ENCODE results near the gene DDX51.

DNA sequence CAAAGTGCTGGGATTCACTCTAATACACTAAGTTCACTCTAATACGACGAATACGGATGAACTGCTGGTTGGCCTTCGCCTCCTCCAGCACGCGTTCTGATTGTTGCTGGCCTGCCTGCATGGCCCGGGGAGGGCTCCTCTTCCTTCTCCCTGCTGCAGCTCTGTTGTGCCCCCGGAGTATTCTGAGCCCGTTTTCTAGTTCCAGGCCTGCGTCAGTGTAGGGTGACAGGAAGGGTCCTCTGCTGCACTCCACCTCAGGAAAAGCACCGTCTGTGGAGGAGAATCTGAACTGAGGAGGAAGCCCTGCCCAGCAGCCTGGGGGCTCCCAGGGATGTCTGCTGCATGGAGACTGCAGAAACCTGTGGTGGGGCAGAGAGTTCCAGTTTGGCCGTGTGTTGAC is 44.4 kb downstream of the DDX51 start:
- TF ChIP-seq CTCF (IDR thresholded peaks at IDR 0.05) = no peak
- TF ChIP-seq POLR2A (IDR thresholded peaks at IDR 0.05) = no peak
